GM12864 (cell line): ENCODE results near the gene CHDH.

Experiments
- DNase-seq: peaks from one replicate; pipeline ENCODE4 v3.0.0-alpha.2; 2011; ENCODE audit warnings: low read depth
- H3K4me3 ChIP-seq: 2 replicates; pipeline ENCODE4 v1.5.1; 2011; ENCODE audit warnings: mild to moderate bottlenecking, low read depth, low read length, control low read depth
- CTCF ChIP-seq: IDR thresholded peaks from 2 replicates; pipeline ENCODE4 v1.5.1; 2011; ENCODE audit warnings: low read depth, mild to moderate bottlenecking, moderate library complexity, low read length, control low read depth, inconsistent platforms; ENCODE audit errors: missing control alignments

CHDH gene

GRCh38 chr3:53813876-53814275, 32.3 kb downstream of the CHDH start:
- no peak for TF ChIP-seq CTCF
- no peak overlapping the region for H3K4me3 ChIP-seq
- DNase-seq = no peak

GRCh38 chr3:53813229-53813628, 33.0 kb downstream of the CHDH start:
- no peak for TF ChIP-seq CTCF
- H3K4me3 ChIP-seq = no peak overlapping the region
- DNase-seq = no peak

GRCh38 chr3:53812434-53812833, 33.8 kb downstream of the CHDH start:
- no peak for DNase-seq
- TF ChIP-seq CTCF = peak; percentile 8
- H3K4me3 ChIP-seq = no peak overlapping the region

- no peak for DNase-seq
- H3K4me3 ChIP-seq = no peak overlapping the region
- no peak for TF ChIP-seq CTCF
Measured at GRCh38 chr3:53811143-53811927, 34.9 kb downstream of the CHDH start.

GRCh38 chr3:53809764-53810400, 36.3 kb downstream of the CHDH start:
- no peak overlapping the region for H3K4me3 ChIP-seq
- no peak for TF ChIP-seq CTCF
- no peak for DNase-seq

GRCh38 chr3:53809267-53809666, 37.0 kb downstream of the CHDH start:
- no peak for TF ChIP-seq CTCF
- H3K4me3 ChIP-seq = no peak overlapping the region
- no peak for DNase-seq

GRCh38 chr3:53808496-53808895, 37.7 kb downstream of the CHDH start:
- DNase-seq = no peak
- no peak overlapping the region for H3K4me3 ChIP-seq
- TF ChIP-seq CTCF = no peak
